GM13976 (cell line): Measurements from ENCODE around the gene ROR2.

Experiments used
- DNase-seq: peaks from one replicate; pipeline ENCODE4 v3.0.0; 2012; ENCODE audit warnings: low spot score
- in situ Hi-C: fragments of 300-500 bp; cut with MboI; formaldehyde crosslinking; loops from one replicate; pipeline ENCODE4 v1.12.0; 2022; ENCODE audit warnings: low sequenced_read_pairs, mixed read lengths, inconsistent platforms; ENCODE audit not compliant: unreplicated experiment
- TF ChIP-seq, protein P1 (sequence below): IDR thresholded peaks from 2 replicates; pipeline ENCODE4 v1.5.1; 2012; ENCODE audit warnings: borderline replicate concordance, mild to moderate bottlenecking; ENCODE audit not compliant: insufficient read depth; ENCODE audit errors: extremely low read depth, missing control alignments, control extremely low read depth

Gene ROR2

DNA sequence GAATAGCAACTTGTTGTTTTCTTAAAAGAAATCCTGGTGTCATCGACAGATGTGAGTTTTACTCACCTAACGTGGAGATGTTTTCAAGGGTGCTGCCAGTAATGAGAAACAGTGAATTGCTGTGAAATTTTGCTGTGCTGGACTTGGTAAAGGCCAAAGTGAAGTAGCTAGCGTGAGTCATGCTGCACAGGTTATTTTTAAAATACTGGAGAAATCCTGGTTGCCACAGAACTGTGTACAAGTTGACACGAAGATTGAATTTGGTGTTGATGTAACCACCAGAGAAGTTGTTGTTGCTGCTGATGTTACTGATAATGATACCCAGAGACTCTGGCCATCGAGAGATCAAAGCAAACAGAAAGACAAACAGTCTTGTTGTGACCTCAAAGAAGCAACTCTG, 338.4 kb downstream of the ROR2 start:
- in situ Hi-C loops = no loop called here
- TF ChIP-seq, protein P1, sequence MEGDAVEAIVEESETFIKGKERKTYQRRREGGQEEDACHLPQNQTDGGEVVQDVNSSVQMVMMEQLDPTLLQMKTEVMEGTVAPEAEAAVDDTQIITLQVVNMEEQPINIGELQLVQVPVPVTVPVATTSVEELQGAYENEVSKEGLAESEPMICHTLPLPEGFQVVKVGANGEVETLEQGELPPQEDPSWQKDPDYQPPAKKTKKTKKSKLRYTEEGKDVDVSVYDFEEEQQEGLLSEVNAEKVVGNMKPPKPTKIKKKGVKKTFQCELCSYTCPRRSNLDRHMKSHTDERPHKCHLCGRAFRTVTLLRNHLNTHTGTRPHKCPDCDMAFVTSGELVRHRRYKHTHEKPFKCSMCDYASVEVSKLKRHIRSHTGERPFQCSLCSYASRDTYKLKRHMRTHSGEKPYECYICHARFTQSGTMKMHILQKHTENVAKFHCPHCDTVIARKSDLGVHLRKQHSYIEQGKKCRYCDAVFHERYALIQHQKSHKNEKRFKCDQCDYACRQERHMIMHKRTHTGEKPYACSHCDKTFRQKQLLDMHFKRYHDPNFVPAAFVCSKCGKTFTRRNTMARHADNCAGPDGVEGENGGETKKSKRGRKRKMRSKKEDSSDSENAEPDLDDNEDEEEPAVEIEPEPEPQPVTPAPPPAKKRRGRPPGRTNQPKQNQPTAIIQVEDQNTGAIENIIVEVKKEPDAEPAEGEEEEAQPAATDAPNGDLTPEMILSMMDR = no peak
- no peak for DNase-seq

DNA sequence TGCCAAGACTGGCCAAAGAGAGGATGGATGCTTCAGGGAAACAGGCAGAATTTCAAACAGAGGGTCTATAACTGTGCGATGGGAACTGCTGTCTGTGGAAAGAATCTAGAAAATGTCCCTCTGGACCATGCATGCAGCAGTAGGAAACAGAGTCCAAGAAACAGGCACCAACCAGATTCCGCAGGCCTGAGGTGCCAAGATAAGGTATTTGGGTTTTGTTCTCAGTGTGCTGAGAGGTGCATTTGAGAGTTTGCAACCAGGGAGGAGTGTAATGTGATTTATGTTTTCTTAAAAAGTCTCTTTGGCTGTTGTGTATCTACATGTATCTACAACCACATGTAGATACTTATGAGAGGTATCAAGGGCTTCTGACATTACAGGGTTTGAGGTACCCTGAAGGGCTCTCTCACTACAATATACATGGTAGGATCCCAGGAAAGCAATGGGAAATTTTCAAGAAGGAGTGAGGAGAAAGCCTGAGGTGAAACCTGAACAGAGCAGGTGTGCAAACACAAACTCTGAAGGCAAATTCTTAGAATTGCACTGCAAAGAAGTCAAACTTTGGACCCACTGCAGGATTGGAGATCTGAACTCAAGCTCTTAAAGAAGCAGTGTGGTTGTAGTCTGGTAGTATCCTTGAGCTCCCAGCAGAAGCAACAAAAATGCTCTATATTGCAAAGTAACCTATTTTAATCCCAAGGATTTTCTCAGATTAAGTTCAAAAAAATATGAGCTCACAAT, 343.6 kb downstream of the ROR2 start:
- TF ChIP-seq, protein P1 = no peak
- in situ Hi-C loops = no loop called here
- DNase-seq = no peak

DNA sequence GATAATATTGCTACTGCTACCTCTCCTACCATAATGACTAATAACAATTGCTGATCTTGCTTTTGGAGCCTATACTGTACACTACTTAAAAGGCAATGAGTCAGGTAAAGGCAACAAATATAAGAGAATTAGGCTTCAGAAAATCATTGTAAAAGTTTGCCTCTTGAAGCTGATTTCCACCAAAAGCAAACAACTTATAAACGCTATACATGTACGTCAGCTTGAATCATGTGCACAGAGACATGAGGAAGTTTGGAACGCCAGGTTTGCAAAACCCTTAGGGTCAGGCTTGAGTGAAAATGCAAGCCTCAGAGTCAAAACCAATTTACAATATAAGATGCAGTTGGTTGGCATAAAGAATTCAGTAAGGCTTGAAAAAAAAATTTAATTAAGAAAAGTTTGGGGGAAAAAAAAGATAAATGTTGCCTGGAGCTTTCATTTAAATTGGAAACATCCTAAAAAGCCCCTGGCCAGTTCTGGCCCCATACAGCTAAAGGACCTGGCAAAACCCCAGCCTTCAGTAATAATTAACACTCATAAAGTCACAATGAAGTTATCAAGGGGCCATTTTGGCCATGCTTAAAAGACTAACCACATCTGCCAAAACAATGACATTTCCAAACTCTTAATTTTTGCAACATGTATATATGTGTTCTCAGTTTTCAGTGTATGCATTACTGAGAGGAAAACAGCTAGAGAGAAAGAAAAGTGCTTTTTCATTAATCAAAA, 345.4 kb downstream of the ROR2 start:
- in situ Hi-C loops = no loop called here
- TF ChIP-seq, protein P1 = no peak
- DNase-seq = no peak

DNA sequence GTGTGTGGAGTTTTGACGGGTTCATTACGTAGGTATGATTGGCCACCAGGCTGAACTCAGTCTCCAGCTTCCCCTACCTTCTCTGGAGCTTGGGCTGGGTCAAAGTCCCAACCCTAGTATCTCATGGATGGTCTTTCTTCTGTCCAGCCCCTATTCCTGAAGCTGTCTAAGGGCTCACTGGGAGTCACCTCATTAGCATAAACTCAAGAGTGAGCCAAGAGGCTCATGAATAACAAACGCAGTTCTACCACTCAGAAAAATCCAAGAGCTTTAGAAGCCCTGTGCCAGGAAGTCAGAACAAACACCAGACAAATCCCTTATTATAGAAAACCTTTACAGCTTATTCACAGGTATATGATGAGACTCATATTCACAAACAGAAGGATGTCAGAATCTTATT, 346.1 kb downstream of the ROR2 start:
- in situ Hi-C loops = no loop called here
- no peak for DNase-seq
- TF ChIP-seq, protein P1 = no peak

DNA sequence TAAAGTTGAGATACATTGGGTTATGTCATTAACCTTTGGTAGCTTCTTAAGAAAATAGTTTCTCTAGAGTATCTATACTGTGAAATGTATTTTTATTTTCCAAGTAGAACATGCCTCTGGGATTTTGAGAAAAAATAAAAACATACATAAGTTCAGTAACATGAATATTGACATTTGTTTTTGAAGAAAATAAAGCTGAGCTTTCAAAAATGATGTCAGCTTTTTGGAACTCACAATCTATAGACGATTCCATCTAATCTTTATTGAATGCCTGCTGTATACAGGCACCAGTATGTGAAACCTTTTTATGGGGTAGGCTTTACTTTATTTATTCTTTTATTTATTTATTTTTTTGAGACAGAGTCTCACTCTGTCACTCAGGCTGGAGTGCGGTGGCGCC, 350.5 kb downstream of the ROR2 start:
- in situ Hi-C loops = no loop called here
- TF ChIP-seq, protein P1 = no peak
- DNase-seq = no peak

DNA sequence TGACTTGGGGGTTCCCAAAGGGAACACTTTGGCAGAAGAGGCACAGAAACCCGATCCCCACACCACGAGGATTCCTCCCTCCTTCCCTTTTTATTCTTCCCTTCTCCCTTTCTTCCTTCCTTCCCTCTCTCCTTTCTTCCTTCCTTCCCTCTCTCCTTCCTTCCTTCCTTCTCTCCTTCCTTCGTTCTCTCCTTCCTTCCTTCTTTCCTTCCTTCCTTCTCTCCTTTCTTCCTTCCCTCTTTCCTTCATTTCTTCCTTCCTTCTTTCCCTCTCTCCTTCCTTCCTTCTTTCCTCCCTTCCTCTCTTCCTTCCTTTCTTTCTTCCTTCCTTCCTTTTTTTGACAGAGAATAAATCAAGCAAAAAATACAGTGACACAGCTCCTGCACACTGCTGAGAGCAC, 358.4 kb downstream of the ROR2 start:
- TF ChIP-seq, protein P1 = no peak
- in situ Hi-C loops = no loop called here
- no peak for DNase-seq

DNA sequence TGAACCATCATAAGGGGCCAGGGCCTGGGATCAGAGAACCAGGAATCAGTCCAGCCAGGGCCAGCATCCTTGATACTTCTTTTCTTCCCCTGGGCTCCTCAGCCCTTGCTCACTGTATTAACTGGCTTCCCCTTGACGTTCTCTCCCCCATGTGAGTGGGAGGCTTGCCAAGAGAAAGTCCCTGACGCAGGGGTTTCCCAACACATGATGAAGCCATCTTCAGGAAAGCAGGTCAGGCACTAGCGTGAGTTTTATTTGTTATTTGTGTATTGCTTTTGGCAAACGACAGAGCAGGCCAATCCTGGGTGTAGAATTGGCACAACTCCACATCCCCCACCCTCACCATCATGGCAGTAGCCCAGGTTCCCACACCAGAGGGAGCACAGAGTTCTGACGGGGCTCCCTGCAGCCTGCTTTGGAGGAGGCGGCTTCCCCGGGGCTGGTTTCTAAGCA, 360.9 kb downstream of the ROR2 start:
- peak; percentile 45 for DNase-seq

More for the DNA sequence above, 360.9 kb downstream of the ROR2 start:
- in situ Hi-C loops = no loop called here
- TF ChIP-seq, protein P1 = no peak
